ENCODE data around the gene CLEC7A.

DNA sequence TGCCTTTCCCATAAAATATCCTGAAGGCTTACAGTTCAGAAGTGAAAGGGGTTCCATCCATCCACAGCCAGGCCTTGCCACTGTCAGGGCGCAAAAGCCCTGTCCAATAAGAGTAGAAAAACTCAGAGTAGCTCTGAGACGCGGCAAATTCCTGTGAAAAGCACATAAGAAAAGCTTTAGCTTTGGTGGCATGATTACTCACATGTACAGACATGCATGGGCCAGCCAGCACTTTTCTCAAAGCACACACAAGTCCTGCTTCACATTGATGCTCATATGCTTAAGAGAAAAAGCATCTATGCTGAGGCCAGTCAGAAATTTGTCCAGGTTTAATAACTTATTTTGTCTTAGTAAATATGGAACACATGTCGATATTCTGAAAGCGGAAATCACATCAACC is 56.7 kb downstream of the CLEC7A start:
- TF ChIP-seq ZNF274 (IDR thresholded peaks at IDR 0.05; ENCODE audit: low read length) (no peak), ZNF274 (tag by site-specific recombination; IDR thresholded peaks at IDR 0.05; ENCODE audit: borderline replicate concordance) (no peak), CTCF (tag by site-specific recombination; IDR thresholded peaks at IDR 0.05) (no peak), ZNF501 (tag by site-specific recombination; IDR thresholded peaks at IDR 0.05) (no peak), ZFHX2 (tag by site-specific recombination; conservative IDR thresholded peaks at IDR 0.05) (no peak), BCL6B (tag by site-specific recombination; IDR thresholded peaks at IDR 0.05) (no peak), ZNF660 (tag by site-specific recombination; IDR thresholded peaks at IDR 0.05) (no peak), ZNF350 (tag by site-specific recombination; IDR thresholded peaks at IDR 0.05) (no peak)
